Thyroid gland (tissue), 4 donors: ENCODE data around the gene CCDC201.

ENCODE experiments used
- CTCF ChIP-seq, 6 experiments: fragments of 200-600 bp in 3 of 6; fragments of 450-650 bp in 3 of 6; sonication (generic) in 3 of 6; IDR thresholded peaks; one replicate each; pipeline ENCODE4 v1.5.1; 2016 to 2019; ENCODE audit warnings: antibody characterized with exemption in 6 of 6, mild to moderate bottlenecking in 2 of 6, inconsistent platforms in 1 of 6, moderate library complexity in 1 of 6
- POLR2A ChIP-seq, 2 donors: fragments of 450-650 bp; IDR thresholded peaks; one replicate each; pipeline ENCODE4 v1.6.1; 2017; ENCODE audit warnings: antibody characterized with exemption in 2 of 2, mild to moderate bottlenecking in 2 of 2, moderate library complexity in 1 of 2

GRCh38 chr7:45920502-45921380 is 47.9 kb upstream of the CCDC201 start, which contains the start of gene IGFBP3:
- TF ChIP-seq CTCF (IDR thresholded peaks at IDR 0.05), result no peak
- TF ChIP-seq POLR2A (IDR thresholded peaks at IDR 0.05), result peak in 1 of 2 donors; percentile 31
